GM23248 (cell line): Measurements from ENCODE around the gene GPER1. TPM values are rescaled to one million over a fixed set of nuclear protein-coding genes. Genes with fewer than 3 reads are reported as not detected.

ENCODE experiments used
- DNase-seq: peaks from one replicate; pipeline ENCODE4 v3.0.0-alpha.2; 2015
- H2AFZ ChIP-seq: fragments of 200-600 bp; sonication (generic); 2 replicates; pipeline ENCODE4 v1.6.1; 2016; ENCODE audit warnings: antibody characterized with exemption
- H3F3A ChIP-seq: fragments of 200-600 bp; sonication (generic); 2 replicates; pipeline ENCODE4 v1.6.1; 2016; ENCODE audit warnings: mild to moderate bottlenecking, antibody characterized with exemption, mixed run types; ENCODE audit not compliant: insufficient read depth
- H3K27ac ChIP-seq: fragments of 200-600 bp; sonication (generic); 2 replicates; pipeline ENCODE4 v1.5.1; 2016; ENCODE audit warnings: mild to moderate bottlenecking
- H3K27me3 ChIP-seq: fragments of 200-600 bp; sonication (generic); replicated peaks from 2 replicates; pipeline ENCODE4 v1.6.1; 2016; ENCODE audit warnings: mild to moderate bottlenecking; ENCODE audit not compliant: insufficient read depth
- H3K36me3 ChIP-seq: fragments of 200-600 bp; sonication (generic); 2 replicates; pipeline ENCODE4 v1.6.1; 2016; ENCODE audit warnings: low read depth, mild to moderate bottlenecking
- H3K4me1 ChIP-seq: fragments of 200-600 bp; sonication (generic); 2 replicates; pipeline ENCODE4 v1.6.1; 2016; ENCODE audit warnings: mild to moderate bottlenecking; ENCODE audit not compliant: insufficient read depth
- H3K4me2 ChIP-seq: fragments of 200-600 bp; sonication (generic); one replicate; pipeline ENCODE4 v1.6.1; 2016; ENCODE audit warnings: mild to moderate bottlenecking; ENCODE audit not compliant: unreplicated experiment
- H3K4me3 ChIP-seq: fragments of 200-600 bp; sonication (generic); 2 replicates; pipeline ENCODE4 v1.5.1; 2016; ENCODE audit warnings: mild to moderate bottlenecking
- H3K79me2 ChIP-seq: fragments of 200-600 bp; sonication (generic); 2 replicates; pipeline ENCODE4 v1.6.1; 2016; ENCODE audit warnings: mild to moderate bottlenecking; ENCODE audit not compliant: insufficient read depth
- H3K9ac ChIP-seq: fragments of 200-600 bp; sonication (generic); 2 replicates; pipeline ENCODE4 v1.6.1; 2016; ENCODE audit warnings: mild to moderate bottlenecking
- H3K9me2 ChIP-seq: fragments of 200-600 bp; sonication (generic); 2 replicates; pipeline ENCODE4 v1.6.1; 2016; ENCODE audit warnings: mixed run types, mild to moderate bottlenecking, moderate library complexity; ENCODE audit not compliant: insufficient read depth
- H3K9me3 ChIP-seq: fragments of 200-600 bp; sonication (generic); one replicate; pipeline ENCODE4 v1.6.1; 2017; ENCODE audit warnings: low read depth
- H4K20me1 ChIP-seq: fragments of 200-600 bp; sonication (generic); 2 replicates; pipeline ENCODE4 v1.6.0; 2016; ENCODE audit not compliant: insufficient read depth
- EZH2 ChIP-seq: fragments of 200-600 bp; sonication (generic); IDR thresholded peaks from 2 replicates; pipeline ENCODE4 v1.6.1; 2018; ENCODE audit warnings: antibody characterized with exemption, mild to moderate bottlenecking; ENCODE audit not compliant: insufficient read depth, poor library complexity, severe bottlenecking
- EZH2phosphoT487 ChIP-seq: fragments of 200-600 bp; sonication (generic); IDR thresholded peaks from 2 replicates; pipeline ENCODE4 v1.6.1; 2018; ENCODE audit warnings: antibody characterized with exemption, moderate library complexity, mild to moderate bottlenecking, low read depth; ENCODE audit not compliant: insufficient read depth
- WGBS, 2 experiments: methylation state at CpG; one replicate each; pipeline ENCODE4 v1.1.6; 2015 to 2017; ENCODE audit warnings: low lambda C conversion rate in 2 of 2, low coverage in 1 of 2; ENCODE audit errors: missing lambda C conversion rate in 2 of 2; 5-methylcytosine and 5-hydroxymethylcytosine counted together
- in situ Hi-C: fragments of 300-500 bp; cut with MboI; formaldehyde crosslinking; loops from 2 replicates; pipeline ENCODE4 v1.15.0; 2020
- polyA plus RNA-seq: library from polyadenylated mRNA; unstranded; fragments of >200 nt; fragmentation: Nextera tagmentation; extraction: Ambion mirVana; gene quantifications from 2 replicates; pipeline ENCODE4 v1.2.1, GENCODE V29; 2016
- total RNA-seq: library from RNA; depleted of rRNA; stranded (reverse); fragments of >200 nt; shearing (Covaris generic); gene quantifications from 2 replicates; pipeline ENCODE4 v1.2.3, GENCODE V29; 2014

The GPER1 gene
- total and polyA plus RNA-seq, 2 experiments from 2014 or later = 5.6 to 6.7 TPM

GRCh38 chr7:1050956-1051690 is 36.8 kb upstream of the GPER1 start:
- no peaks in the 10 kb centered on the region for H3K36me3 ChIP-seq
- H3K27me3 ChIP-seq = no peaks in the 10 kb centered on the region
- no peaks in the 10 kb centered on the region for H4K20me1 ChIP-seq
- no peaks in the 10 kb centered on the region for H3F3A ChIP-seq
- H3K4me2 ChIP-seq = no peak overlapping the region
- DNase-seq = no peak
- H3K79me2 ChIP-seq = peaks cover 4% of the 10 kb centered on the region; the same call in 1 of the 2 replicates
- H3K27ac ChIP-seq = no peak overlapping the region
- in situ Hi-C loops = no loop called here
- no peaks in the 10 kb centered on the region for H3K4me1 ChIP-seq
- 91 to 93% methylated on average over 22 of the region's 22 CpGs for WGBS, 2 experiments
- H2AFZ ChIP-seq = no peak overlapping the region
- H3K9me2 ChIP-seq = no peaks in the 10 kb centered on the region
- H3K4me3 ChIP-seq = no peak overlapping the region
- H3K9ac ChIP-seq = no peak overlapping the region
- no peaks in the 10 kb centered on the region for H3K9me3 ChIP-seq
- TF ChIP-seq EZH2phosphoT487 (no peak), EZH2 (no peak)

DNA sequence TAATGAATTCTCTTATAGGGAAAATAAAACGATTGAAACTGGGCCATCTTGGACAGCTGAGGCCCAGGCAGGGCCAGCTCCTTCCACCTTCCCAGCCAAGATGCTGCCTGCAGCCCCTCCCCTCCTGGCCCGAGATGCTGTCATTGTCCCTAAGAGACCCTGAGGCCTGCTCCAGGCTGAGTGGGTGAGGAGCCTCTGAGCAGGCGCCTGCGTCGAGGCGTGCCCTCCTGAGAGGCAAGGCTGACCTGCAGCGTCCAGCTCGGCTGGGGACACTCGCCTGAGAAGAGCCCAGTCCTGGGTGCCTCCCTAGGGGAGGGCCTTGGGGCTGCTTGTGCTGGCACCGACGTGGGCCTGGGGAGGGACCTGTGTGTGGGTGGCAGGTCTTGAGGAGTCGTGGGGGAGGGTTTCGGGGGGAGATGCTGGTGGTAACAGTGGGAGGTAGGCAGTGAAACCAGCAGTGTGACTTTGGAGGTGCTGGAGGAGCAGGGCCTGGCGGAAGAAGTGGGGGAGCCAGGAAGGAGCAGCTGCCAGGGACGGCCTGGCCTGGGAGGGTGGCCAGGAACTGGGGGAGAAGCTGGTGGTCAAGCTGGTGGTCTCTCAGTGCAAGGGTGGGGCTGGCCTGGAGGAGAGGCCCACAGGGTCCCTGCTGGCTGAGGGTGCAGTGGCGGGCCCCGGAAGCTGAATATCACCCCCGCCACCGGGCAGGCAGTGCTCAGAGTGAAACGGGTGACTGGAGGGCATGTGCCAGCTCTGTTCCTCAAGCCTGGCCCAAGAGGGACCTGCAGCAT is 35.7 kb upstream of the GPER1 start:
- Histone ChIP-seq H3K9me2 (no peaks in the 10 kb centered on the region), H3F3A (no peaks in the 10 kb centered on the region), H4K20me1 (no peaks in the 10 kb centered on the region), H3K27me3 (no peaks in the 10 kb centered on the region), H3K9ac (no peak overlapping the region), H2AFZ (no peak overlapping the region), H3K36me3 (no peaks in the 10 kb centered on the region), H3K4me3 (no peak overlapping the region), H3K79me2 (no peaks in the 10 kb centered on the region), H3K27ac (no peak overlapping the region), H3K9me3 (no peaks in the 10 kb centered on the region), H3K4me2 (no peak overlapping the region), H3K4me1 (no peaks in the 10 kb centered on the region)
- TF ChIP-seq EZH2phosphoT487 = no peak
- TF ChIP-seq EZH2 = no peak
- in situ Hi-C loops = no loop called here
- DNase-seq = no peak
- WGBS, 2 experiments = 63 to 64% methylated on average over 17 to 19 of the region's 20 CpGs

GRCh38 chr7:1053002-1053411 is 34.9 kb upstream of the GPER1 start:
- no peaks in the 10 kb centered on the region for H3K27me3 ChIP-seq
- H3K9me2 ChIP-seq = no peaks in the 10 kb centered on the region
- H3K9me3 ChIP-seq = no peaks in the 10 kb centered on the region
- H2AFZ ChIP-seq = no peak overlapping the region
- no peak overlapping the region for H3K4me2 ChIP-seq
- TF ChIP-seq EZH2phosphoT487 (no peak), EZH2 (no peak)
- H3K36me3 ChIP-seq = no peaks in the 10 kb centered on the region
- WGBS, 2 experiments = 87 to 89% methylated on average over 14 to 17 of the region's 17 CpGs
- in situ Hi-C loops = no loop called here
- no peaks in the 10 kb centered on the region for H3F3A ChIP-seq
- no peak overlapping the region for H3K4me3 ChIP-seq
- H3K4me1 ChIP-seq = no peaks in the 10 kb centered on the region
- no peaks in the 10 kb centered on the region for H3K79me2 ChIP-seq
- H4K20me1 ChIP-seq = no peaks in the 10 kb centered on the region
- DNase-seq = no peak
- no peak overlapping the region for H3K9ac ChIP-seq
- no peak overlapping the region for H3K27ac ChIP-seq

DNA sequence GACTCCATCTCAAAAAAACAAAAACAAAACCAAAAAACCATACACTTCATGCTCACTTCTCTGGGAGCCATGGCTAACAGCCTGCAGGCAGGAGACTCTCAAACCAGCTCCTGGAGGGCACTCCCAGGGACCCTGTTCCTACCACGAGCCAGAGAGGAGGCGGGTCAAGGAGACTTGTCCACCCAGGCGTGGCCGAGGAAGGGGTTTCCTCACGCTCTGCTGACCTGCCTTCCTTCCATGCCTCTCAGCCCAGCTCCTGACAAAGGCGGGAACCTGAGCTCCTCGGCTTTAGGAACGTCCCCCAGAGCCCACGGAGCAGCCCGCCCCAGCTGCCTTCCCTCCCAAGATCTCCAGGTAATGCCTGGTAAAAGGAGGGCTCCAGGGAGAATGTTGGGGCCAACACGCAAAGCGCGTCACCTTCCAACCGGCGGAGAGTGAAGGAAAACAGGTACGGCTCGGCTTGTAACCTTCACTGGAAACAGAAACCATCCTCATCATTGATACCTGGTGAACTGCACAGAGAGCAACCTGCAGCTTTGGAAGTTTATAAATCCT is 34.0 kb upstream of the GPER1 start:
- Histone ChIP-seq H3K9ac (no peak overlapping the region), H3K9me2 (no peaks in the 10 kb centered on the region), H3K4me3 (no peak overlapping the region), H3K36me3 (no peaks in the 10 kb centered on the region), H4K20me1 (no peaks in the 10 kb centered on the region), H2AFZ (no peak overlapping the region), H3K9me3 (no peaks in the 10 kb centered on the region), H3K27me3 (no peaks in the 10 kb centered on the region), H3K4me2 (no peak overlapping the region), H3K27ac (no peak overlapping the region), H3K4me1 (no peaks in the 10 kb centered on the region), H3K79me2 (no peaks in the 10 kb centered on the region), H3F3A (no peaks in the 10 kb centered on the region)
- WGBS, 2 experiments = 96 to 97% methylated on average over 17 of the region's 17 CpGs
- TF ChIP-seq EZH2 = no peak
- TF ChIP-seq EZH2phosphoT487 = no peak
- in situ Hi-C loops = no loop called here
- no peak for DNase-seq
